Right lobe of liver (tissue), 4 donors: ENCODE measurements around the gene C12orf57.

ENCODE experiments used
- CTCF ChIP-seq, 4 donors: fragments of 200-600 bp in 3 of 4; fragments of 450-650 bp in 1 of 4; IDR thresholded peaks; one replicate each; pipeline versions ENCODE4 v1.5.1 to v1.8.0; 2016 to 2022; ENCODE audit warnings: antibody characterized with exemption in 4 of 4, mild to moderate bottlenecking in 2 of 4
- POLR2A ChIP-seq: fragments of 450-650 bp; IDR thresholded peaks from one replicate; pipeline ENCODE4 v1.6.1; 2017; ENCODE audit warnings: antibody characterized with exemption, mild to moderate bottlenecking
- donor health status: DM: no; HTN: no; CAD: no.
- donor health status: DM: no; HTN: no; CAD: no.
- donor health status: DM: no; HTN: yes; CAD: no.

GRCh38 chr12:6980075-6980474 lies 36.3 kb downstream of the C12orf57 start:
- TF ChIP-seq POLR2A (no peak), CTCF (IDR thresholded peaks at IDR 0.05) (no peak)
